NB4 (cell line): Measurements from ENCODE around the gene USP24.

Experiments used
- POLR2A ChIP-seq: IDR thresholded peaks from 2 replicates; pipeline ENCODE4 v1.6.1; 2011; ENCODE audit warnings: mild to moderate bottlenecking; ENCODE audit not compliant: insufficient read length; ENCODE audit errors: extremely low read depth
- TF ChIP-seq, protein P1 (sequence below): IDR thresholded peaks from 2 replicates; pipeline ENCODE4 v1.6.1; 2011; ENCODE audit warnings: low read depth, low read length
- TF ChIP-seq, protein P2 (sequence below): IDR thresholded peaks from one replicate; pipeline ENCODE4 v1.5.1; 2012; ENCODE audit warnings: low read depth, low read length

DNA sequence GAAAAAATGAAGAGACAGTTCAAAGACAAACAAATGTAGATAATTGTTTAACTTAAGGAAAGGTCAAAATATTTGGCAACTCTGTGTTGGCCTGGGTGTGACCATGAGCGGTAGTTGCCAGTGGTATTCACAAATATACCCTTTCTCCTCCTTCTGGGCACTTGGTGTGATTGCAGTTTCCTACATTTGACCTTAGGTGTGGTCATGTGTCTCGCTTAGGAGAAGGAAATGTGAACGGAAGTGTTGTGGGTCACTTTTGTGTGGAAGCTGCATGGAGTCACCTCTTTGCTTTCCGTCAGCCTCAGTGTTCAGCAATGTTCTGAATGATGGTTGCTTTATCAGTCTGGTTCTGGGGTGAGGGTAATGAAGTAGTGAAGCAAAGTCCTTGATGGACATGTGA, 179.3 kb downstream of the USP24 start:
- TF ChIP-seq, protein P1, sequence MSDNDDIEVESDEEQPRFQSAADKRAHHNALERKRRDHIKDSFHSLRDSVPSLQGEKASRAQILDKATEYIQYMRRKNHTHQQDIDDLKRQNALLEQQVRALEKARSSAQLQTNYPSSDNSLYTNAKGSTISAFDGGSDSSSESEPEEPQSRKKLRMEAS = no peak
- TF ChIP-seq, protein P2, sequence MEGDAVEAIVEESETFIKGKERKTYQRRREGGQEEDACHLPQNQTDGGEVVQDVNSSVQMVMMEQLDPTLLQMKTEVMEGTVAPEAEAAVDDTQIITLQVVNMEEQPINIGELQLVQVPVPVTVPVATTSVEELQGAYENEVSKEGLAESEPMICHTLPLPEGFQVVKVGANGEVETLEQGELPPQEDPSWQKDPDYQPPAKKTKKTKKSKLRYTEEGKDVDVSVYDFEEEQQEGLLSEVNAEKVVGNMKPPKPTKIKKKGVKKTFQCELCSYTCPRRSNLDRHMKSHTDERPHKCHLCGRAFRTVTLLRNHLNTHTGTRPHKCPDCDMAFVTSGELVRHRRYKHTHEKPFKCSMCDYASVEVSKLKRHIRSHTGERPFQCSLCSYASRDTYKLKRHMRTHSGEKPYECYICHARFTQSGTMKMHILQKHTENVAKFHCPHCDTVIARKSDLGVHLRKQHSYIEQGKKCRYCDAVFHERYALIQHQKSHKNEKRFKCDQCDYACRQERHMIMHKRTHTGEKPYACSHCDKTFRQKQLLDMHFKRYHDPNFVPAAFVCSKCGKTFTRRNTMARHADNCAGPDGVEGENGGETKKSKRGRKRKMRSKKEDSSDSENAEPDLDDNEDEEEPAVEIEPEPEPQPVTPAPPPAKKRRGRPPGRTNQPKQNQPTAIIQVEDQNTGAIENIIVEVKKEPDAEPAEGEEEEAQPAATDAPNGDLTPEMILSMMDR = no peak
- no peak for TF ChIP-seq POLR2A
